ENCODE data around the gene THADA.
A peak's percentile ranks its signal among the peaks of the same experiment; 100 is the strongest.
"Not testable (repeated sequence)": the region's sequence is repeated elsewhere in the genome, so short reads cannot be mapped to it uniquely, and the experiment has no call there.

Gene THADA

GRCh38 chr2:43387092-43388062, 208.5 kb downstream of the THADA start:
- H3K4me3 ChIP-seq (ENCODE audit: low read depth, low read length), result no peak overlapping the region
- TF ChIP-seq, protein P1, sequence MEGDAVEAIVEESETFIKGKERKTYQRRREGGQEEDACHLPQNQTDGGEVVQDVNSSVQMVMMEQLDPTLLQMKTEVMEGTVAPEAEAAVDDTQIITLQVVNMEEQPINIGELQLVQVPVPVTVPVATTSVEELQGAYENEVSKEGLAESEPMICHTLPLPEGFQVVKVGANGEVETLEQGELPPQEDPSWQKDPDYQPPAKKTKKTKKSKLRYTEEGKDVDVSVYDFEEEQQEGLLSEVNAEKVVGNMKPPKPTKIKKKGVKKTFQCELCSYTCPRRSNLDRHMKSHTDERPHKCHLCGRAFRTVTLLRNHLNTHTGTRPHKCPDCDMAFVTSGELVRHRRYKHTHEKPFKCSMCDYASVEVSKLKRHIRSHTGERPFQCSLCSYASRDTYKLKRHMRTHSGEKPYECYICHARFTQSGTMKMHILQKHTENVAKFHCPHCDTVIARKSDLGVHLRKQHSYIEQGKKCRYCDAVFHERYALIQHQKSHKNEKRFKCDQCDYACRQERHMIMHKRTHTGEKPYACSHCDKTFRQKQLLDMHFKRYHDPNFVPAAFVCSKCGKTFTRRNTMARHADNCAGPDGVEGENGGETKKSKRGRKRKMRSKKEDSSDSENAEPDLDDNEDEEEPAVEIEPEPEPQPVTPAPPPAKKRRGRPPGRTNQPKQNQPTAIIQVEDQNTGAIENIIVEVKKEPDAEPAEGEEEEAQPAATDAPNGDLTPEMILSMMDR (IDR thresholded peaks at IDR 0.05; ENCODE audit: control insufficient read depth, extremely low read depth, insufficient read depth), result no peak

GRCh38 chr2:43386679-43387078, 209.2 kb downstream of the THADA start:
- not testable (repeated sequence) for DNase-seq (ENCODE audit: low read depth); H3K4me3 ChIP-seq (ENCODE audit: low read depth, low read length)

More at GRCh38 chr2:43387092-43388062, 208.5 kb downstream of the THADA start:
- peak; percentile 73 for DNase-seq (ENCODE audit: low read depth)

GRCh38 chr2:43384143-43384542, 211.7 kb downstream of the THADA start:
- DNase-seq (ENCODE audit: low read depth), result no peak
- TF ChIP-seq, protein P1 (IDR thresholded peaks at IDR 0.05; ENCODE audit: control insufficient read depth, extremely low read depth, insufficient read depth), result no peak
- H3K4me3 ChIP-seq (ENCODE audit: low read depth, low read length), result no peak overlapping the region

DNA sequence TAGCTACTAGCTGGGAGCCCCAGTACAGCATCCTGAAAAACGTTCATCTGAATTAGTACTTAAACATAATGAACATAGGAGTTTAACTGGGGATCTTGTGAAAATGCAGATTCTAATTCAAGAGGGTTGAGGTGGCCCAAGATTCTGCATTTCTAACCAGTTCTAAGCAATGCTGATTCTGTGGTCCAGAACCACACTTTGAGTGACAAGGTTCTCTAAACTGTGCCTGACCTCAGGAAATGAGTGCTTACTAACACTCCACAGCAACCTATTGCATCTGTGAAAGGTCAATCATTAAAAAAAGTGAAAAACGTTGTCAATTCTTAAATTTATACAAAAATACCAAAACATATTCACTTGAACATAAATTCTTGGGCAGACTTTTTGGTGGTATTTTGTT, 212.3 kb downstream of the THADA start:
- no peak for DNase-seq (ENCODE audit: low read depth)
- TF ChIP-seq, protein P1 (IDR thresholded peaks at IDR 0.05; ENCODE audit: control insufficient read depth, extremely low read depth, insufficient read depth), result no peak
- H3K4me3 ChIP-seq (ENCODE audit: low read depth, low read length), result no peak overlapping the region

DNA sequence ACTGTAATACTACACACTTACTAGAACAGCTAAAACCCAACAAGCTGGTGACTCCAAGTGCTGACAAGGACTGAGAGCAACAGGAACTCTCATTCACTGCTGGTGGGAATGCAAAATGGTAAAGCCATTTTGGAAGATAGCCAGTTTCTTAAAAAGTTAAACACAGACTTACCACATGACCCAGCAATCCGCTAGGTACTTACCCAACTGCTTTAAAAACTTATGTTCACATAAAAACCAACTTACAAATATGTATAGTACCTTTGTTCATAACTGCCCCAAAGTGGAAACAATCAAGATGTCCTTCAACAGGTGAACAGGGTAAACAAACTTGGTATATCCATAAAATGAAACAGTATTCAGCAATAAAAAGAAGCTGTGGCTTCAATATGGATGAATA, 216.3 kb downstream of the THADA start:
- no peak for DNase-seq (ENCODE audit: low read depth)
- H3K4me3 ChIP-seq (ENCODE audit: low read depth, low read length), result no peak overlapping the region
- TF ChIP-seq, protein P1 (IDR thresholded peaks at IDR 0.05; ENCODE audit: control insufficient read depth, extremely low read depth, insufficient read depth), result no peak

GRCh38 chr2:43377327-43377726, 218.5 kb downstream of the THADA start:
- TF ChIP-seq, protein P1 (IDR thresholded peaks at IDR 0.05; ENCODE audit: control insufficient read depth, extremely low read depth, insufficient read depth), result no peak

DNA sequence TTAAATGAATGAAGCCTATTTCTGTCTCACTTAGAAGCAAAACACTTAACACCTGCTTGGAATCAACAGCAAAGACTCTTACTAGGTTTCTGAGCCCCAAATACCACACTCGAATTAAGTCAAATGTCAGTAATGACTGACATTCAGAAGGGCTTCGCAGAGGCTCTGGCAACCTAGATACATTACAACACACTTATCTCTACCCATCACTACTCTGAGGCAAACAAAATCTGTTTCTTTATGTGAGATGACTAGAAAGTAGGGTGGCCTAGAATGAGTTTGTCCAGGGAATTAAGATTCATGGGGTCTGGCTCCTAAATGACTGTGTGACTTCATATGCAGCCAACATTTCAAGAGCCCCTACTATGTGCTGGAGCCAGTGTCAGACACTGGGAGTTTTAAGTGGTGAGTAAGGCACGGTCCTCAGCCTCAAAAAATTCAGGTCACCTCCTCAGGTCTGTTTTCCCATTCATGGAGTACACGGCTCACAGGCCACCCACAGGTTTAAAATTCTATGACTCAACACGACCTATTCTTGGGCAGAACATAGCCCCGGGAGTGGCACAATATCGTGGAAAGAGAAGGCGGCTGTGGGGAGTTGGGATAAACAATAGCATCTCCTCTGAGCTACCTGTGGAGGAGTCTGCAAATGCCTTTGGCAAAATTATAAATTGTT, 219.2 kb downstream of the THADA start:
- TF ChIP-seq, protein P1 (IDR thresholded peaks at IDR 0.05; ENCODE audit: control insufficient read depth, extremely low read depth, insufficient read depth), result no peak
- DNase-seq (ENCODE audit: low read depth), result no peak
- H3K4me3 ChIP-seq (ENCODE audit: low read depth, low read length), result no peak overlapping the region

More at GRCh38 chr2:43377327-43377726, 218.5 kb downstream of the THADA start:
- DNase-seq (ENCODE audit: low read depth), result no peak
- H3K4me3 ChIP-seq (ENCODE audit: low read depth, low read length), result no peak overlapping the region

All from LNCaP clone FGC (cell line).